HEK293 (cell line): Measurements from ENCODE around the gene TMEM11.

Experiments used
- CTCF ChIA-PET: fragments of 350-600 bp; formaldehyde crosslinking; extraction: SDS; loops from one replicate; lab custom pipeline; 2021; ENCODE audit warnings: antibody characterized with exemption; lab: Yijun Ruan, JAX
- POLR2A ChIA-PET: fragments of 300-600 bp; formaldehyde crosslinking; extraction: SDS; loops from one replicate; lab custom pipeline; 2020; ENCODE audit warnings: antibody characterized with exemption, inconsistent platforms; lab: Yijun Ruan, JAX
- H3K27ac ChIP-seq: fragments of 200-500 bp; sonication (Bioruptor generic); 2 replicates; pipeline ENCODE4 v1.5.1; 2014; ENCODE audit warnings: low read depth, low read length, control low read depth, inconsistent platforms; ENCODE audit errors: extremely low read depth
- H3K36me3 ChIP-seq, 2 experiments: fragments of 200-500 bp in 1 of 2; sonication (Bioruptor generic) in 1 of 2; 1 replicate in 1 of 2; 2 replicates in 1 of 2; pipeline ENCODE4 v1.5.1; 2014 to 2017; ENCODE audit warnings: inconsistent platforms in 2 of 2, low read length in 2 of 2; ENCODE audit not compliant: control insufficient read depth in 2 of 2, insufficient read depth in 1 of 2
- H3K4me1 ChIP-seq: fragments of 200-500 bp; sonication (Bioruptor generic); 2 replicates; pipeline ENCODE4 v1.5.1; 2014; ENCODE audit warnings: mild to moderate bottlenecking, low read length, inconsistent platforms; ENCODE audit not compliant: control insufficient read depth, insufficient read depth
- H3K4me3 ChIP-seq: 2 replicates; pipeline ENCODE4 v1.5.1; 2011; ENCODE audit warnings: low read depth, mild to moderate bottlenecking, control low read depth, low read length, moderate library complexity
- H3K9me3 ChIP-seq: fragments of 200-500 bp; sonication (Bioruptor generic); 2 replicates; pipeline ENCODE4 v1.5.1; 2014; ENCODE audit warnings: low read depth, low read length, inconsistent platforms; ENCODE audit not compliant: control insufficient read depth, insufficient read depth
- KLF16 ChIP-seq: fragments of 450-650 bp; formaldehyde crosslinking; IDR thresholded peaks from 2 replicates; pipeline ENCODE4 v1.5.1; 2017; ENCODE audit warnings: missing biosample characterization, missing genetic modification characterization
- KLF8 ChIP-seq: fragments of 450-650 bp; formaldehyde crosslinking; IDR thresholded peaks from 2 replicates; pipeline ENCODE4 v1.5.1; 2016; ENCODE audit warnings: missing biosample characterization, missing genetic modification characterization
- OVOL3 ChIP-seq: fragments of 450-650 bp; formaldehyde crosslinking; IDR thresholded peaks from 2 replicates; pipeline ENCODE4 v1.5.1; 2016; ENCODE audit warnings: missing biosample characterization, missing genetic modification characterization
- SCRT2 ChIP-seq: fragments of 450-650 bp; formaldehyde crosslinking; IDR thresholded peaks from 2 replicates; pipeline ENCODE4 v1.5.1; 2016; ENCODE audit warnings: missing biosample characterization, missing genetic modification characterization
- SETDB1 ChIP-seq: IDR thresholded peaks from one replicate; pipeline ENCODE4 v1.6.1; 2017; ENCODE audit warnings: mild to moderate bottlenecking, low read length, moderate library complexity, mixed read lengths; ENCODE audit not compliant: insufficient read length
- TRIM28 ChIP-seq: IDR thresholded peaks from 2 replicates; pipeline ENCODE4 v1.6.1; 2011; ENCODE audit warnings: low read length, control low read depth, borderline replicate concordance
- ZNF202 ChIP-seq: fragments of 450-650 bp; formaldehyde crosslinking; IDR thresholded peaks from 2 replicates; pipeline ENCODE4 v1.5.1; 2016; ENCODE audit warnings: missing biosample characterization, missing genetic modification characterization, borderline replicate concordance
- ZNF24 ChIP-seq: fragments of 450-650 bp; formaldehyde crosslinking; IDR thresholded peaks from 2 replicates; pipeline ENCODE4 v1.5.1; 2016; ENCODE audit warnings: missing biosample characterization, missing genetic modification characterization
- ZNF324 ChIP-seq: fragments of 450-650 bp; formaldehyde crosslinking; IDR thresholded peaks from 2 replicates; pipeline ENCODE4 v1.5.1; 2016; ENCODE audit warnings: missing biosample characterization, missing genetic modification characterization
- ZNF416 ChIP-seq: fragments of 450-650 bp; formaldehyde crosslinking; IDR thresholded peaks from 2 replicates; pipeline ENCODE4 v1.5.1; 2016; ENCODE audit warnings: missing biosample characterization, missing genetic modification characterization
- ZNF501 ChIP-seq: fragments of 450-650 bp; formaldehyde crosslinking; IDR thresholded peaks from 2 replicates; pipeline ENCODE4 v1.5.1; 2016; ENCODE audit warnings: missing biosample characterization, missing genetic modification characterization
- ZNF610 ChIP-seq: fragments of 450-650 bp; formaldehyde crosslinking; IDR thresholded peaks from 2 replicates; pipeline ENCODE4 v1.5.1; 2016; ENCODE audit warnings: missing biosample characterization, missing genetic modification characterization, borderline replicate concordance
- ZNF670 ChIP-seq: fragments of 450-650 bp; formaldehyde crosslinking; IDR thresholded peaks from 2 replicates; pipeline ENCODE4 v1.5.1; 2016; ENCODE audit warnings: missing biosample characterization, missing genetic modification characterization, low read depth
- TF ChIP-seq, protein P1 (sequence below): fragments of 450-650 bp; formaldehyde crosslinking; IDR thresholded peaks from 2 replicates; pipeline ENCODE4 v1.5.1; 2016; ENCODE audit warnings: missing biosample characterization, missing genetic modification characterization
- TF ChIP-seq, protein P2 (sequence below): fragments of 450-650 bp; formaldehyde crosslinking; IDR thresholded peaks from 2 replicates; pipeline ENCODE4 v1.5.1; 2016; ENCODE audit warnings: missing biosample characterization, missing genetic modification characterization
- TF ChIP-seq, protein P3 (sequence below): fragments of 450-650 bp; formaldehyde crosslinking; IDR thresholded peaks from 2 replicates; pipeline ENCODE4 v1.5.1; 2016; ENCODE audit warnings: missing biosample characterization, missing genetic modification characterization
- TF ChIP-seq, protein P4 (sequence below): fragments of 450-650 bp; formaldehyde crosslinking; IDR thresholded peaks from 2 replicates; pipeline ENCODE4; 2016; ENCODE audit warnings: missing biosample characterization, missing genetic modification characterization
- TF ChIP-seq, protein P5 (sequence below): fragments of 450-650 bp; formaldehyde crosslinking; IDR thresholded peaks from 2 replicates; pipeline ENCODE4 v1.5.0; 2017; ENCODE audit warnings: missing biosample characterization, missing genetic modification characterization, borderline replicate concordance
- TF ChIP-seq, protein P6 (sequence below): fragments of 450-650 bp; formaldehyde crosslinking; IDR thresholded peaks from 2 replicates; pipeline ENCODE4 v1.5.1; 2017; ENCODE audit warnings: missing biosample characterization, missing genetic modification characterization
- TF ChIP-seq, protein P7 (sequence below): fragments of 450-650 bp; formaldehyde crosslinking; IDR thresholded peaks from 2 replicates; pipeline ENCODE4 v1.5.1; 2016; ENCODE audit warnings: missing biosample characterization, missing genetic modification characterization
- TF ChIP-seq, protein P8 (sequence below): fragments of 450-650 bp; formaldehyde crosslinking; IDR thresholded peaks from 2 replicates; pipeline ENCODE4 v1.5.1; 2016; ENCODE audit warnings: missing biosample characterization, missing genetic modification characterization
- TF ChIP-seq, protein P9 (sequence below): fragments of 450-650 bp; formaldehyde crosslinking; IDR thresholded peaks from 2 replicates; pipeline ENCODE4 v1.5.1; 2017; ENCODE audit warnings: missing biosample characterization, mild to moderate bottlenecking, missing genetic modification characterization, moderate library complexity
- TF ChIP-seq, protein P10 (sequence below): fragments of 450-650 bp; formaldehyde crosslinking; IDR thresholded peaks from 2 replicates; pipeline ENCODE4 v1.5.1; 2016; ENCODE audit warnings: missing biosample characterization, missing genetic modification characterization

TMEM11 gene

DNA sequence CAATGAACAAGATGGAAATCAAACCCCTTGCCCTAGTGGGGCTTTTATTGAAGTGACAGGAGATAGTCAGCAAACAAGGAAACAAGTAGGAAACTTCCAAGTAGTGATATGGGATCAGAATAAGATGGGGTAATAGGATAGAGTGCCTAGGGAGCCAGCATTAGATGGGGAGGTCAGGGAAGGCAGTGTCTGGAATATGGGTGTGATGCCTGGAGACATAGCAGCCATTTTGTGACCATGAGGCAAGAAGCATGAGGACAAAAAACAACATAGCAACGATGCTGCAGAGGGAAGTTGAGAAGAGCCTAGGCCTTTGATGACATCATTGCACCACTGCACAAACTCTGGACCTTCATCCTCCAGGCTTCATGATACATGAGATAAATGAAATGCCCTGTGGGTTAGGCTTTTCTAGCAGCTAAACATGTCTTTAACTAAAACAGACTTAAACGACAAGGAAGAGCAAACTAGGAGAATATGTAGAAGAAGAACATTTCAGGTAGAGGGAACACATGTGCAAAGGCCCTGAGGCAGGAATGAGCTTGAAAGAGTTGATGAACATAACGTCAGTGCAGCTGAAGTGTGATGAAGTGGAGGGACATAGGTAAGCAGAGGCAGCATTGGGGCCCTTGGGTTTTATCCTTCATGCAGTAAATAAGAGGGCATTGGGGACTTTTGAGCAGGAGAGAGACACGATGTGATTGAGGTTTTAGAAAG is 18.2 kb upstream of the TMEM11 start:
- no peak overlapping the region for H3K27ac ChIP-seq
- POLR2A ChIA-PET = no interaction called here
- no peaks in the 10 kb centered on the region for H3K9me3 ChIP-seq
- no peaks in the 10 kb centered on the region for H3K4me1 ChIP-seq
- CTCF ChIA-PET = interaction anchor here (1.2 kb wide), 1 partner anchor 49 kb away, joined by 3 read pairs; no protein-coding TSS in a partner anchor
- H3K36me3 ChIP-seq = no peaks in the 10 kb centered on the region
- no peak overlapping the region for H3K4me3 ChIP-seq
- no peak for TF ChIP-seq OVOL3
- TF ChIP-seq ZNF670 (tag by site-specific recombination) = no peak
- peak; percentile 70 for TF ChIP-seq KLF8
- no peak for TF ChIP-seq ZNF202 (tag by site-specific recombination)
- TF ChIP-seq ZNF24 (tag by site-specific recombination) = no peak
- TF ChIP-seq KLF16 (tag by site-specific recombination) = 0 out of 2 replicates have a peak, but pooled peaks have one; percentile 22
- TF ChIP-seq, protein P1, sequence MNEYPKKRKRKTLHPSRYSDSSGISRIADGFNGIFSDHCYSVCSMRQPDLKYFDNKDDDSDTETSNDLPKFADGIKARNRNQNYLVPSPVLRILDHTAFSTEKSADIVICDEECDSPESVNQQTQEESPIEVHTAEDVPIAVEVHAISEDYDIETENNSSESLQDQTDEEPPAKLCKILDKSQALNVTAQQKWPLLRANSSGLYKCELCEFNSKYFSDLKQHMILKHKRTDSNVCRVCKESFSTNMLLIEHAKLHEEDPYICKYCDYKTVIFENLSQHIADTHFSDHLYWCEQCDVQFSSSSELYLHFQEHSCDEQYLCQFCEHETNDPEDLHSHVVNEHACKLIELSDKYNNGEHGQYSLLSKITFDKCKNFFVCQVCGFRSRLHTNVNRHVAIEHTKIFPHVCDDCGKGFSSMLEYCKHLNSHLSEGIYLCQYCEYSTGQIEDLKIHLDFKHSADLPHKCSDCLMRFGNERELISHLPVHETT (tag by site-specific recombination) = peak; percentile 75
- TF ChIP-seq, protein P2, sequence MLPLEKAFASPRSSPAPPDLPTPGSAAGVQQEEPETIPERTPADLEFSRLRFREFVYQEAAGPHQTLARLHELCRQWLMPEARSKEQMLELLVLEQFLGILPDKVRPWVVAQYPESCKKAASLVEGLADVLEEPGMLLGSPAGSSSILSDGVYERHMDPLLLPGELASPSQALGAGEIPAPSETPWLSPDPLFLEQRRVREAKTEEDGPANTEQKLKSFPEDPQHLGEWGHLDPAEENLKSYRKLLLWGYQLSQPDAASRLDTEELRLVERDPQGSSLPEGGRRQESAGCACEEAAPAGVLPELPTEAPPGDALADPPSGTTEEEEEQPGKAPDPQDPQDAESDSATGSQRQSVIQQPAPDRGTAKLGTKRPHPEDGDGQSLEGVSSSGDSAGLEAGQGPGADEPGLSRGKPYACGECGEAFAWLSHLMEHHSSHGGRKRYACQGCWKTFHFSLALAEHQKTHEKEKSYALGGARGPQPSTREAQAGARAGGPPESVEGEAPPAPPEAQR (tag by site-specific recombination) = no peak
- TF ChIP-seq, protein P3, sequence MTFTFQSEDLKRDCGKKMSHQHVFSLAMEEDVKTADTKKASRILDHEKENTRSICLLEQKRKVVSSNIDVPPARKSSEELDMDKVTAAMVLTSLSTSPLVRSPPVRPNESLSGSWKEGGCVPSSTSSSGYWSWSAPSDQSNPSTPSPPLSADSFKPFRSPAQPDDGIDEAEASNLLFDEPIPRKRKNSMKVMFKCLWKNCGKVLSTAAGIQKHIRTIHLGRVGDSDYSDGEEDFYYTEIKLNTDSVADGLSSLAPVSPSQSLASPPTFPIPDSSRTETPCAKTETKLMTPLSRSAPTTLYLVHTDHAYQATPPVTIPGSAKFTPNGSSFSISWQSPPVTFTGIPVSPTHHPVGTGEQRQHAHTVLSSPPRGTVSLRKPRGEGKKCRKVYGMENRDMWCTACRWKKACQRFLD (tag by site-specific recombination) = no peak
- TF ChIP-seq, protein P4, sequence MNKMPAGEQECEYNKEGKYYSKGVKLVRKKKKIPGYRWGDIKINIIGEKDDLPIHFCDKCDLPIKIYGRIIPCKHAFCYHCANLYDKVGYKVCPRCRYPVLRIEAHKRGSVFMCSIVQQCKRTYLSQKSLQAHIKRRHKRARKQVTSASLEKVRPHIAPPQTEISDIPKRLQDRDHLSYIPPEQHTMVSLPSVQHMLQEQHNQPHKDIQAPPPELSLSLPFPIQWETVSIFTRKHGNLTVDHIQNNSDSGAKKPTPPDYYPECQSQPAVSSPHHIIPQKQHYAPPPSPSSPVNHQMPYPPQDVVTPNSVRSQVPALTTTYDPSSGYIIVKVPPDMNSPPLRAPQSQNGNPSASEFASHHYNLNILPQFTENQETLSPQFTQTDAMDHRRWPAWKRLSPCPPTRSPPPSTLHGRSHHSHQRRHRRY (tag by site-specific recombination) = no peak
- no peak for TF ChIP-seq ZNF416 (tag by site-specific recombination)
- TF ChIP-seq, protein P5, sequence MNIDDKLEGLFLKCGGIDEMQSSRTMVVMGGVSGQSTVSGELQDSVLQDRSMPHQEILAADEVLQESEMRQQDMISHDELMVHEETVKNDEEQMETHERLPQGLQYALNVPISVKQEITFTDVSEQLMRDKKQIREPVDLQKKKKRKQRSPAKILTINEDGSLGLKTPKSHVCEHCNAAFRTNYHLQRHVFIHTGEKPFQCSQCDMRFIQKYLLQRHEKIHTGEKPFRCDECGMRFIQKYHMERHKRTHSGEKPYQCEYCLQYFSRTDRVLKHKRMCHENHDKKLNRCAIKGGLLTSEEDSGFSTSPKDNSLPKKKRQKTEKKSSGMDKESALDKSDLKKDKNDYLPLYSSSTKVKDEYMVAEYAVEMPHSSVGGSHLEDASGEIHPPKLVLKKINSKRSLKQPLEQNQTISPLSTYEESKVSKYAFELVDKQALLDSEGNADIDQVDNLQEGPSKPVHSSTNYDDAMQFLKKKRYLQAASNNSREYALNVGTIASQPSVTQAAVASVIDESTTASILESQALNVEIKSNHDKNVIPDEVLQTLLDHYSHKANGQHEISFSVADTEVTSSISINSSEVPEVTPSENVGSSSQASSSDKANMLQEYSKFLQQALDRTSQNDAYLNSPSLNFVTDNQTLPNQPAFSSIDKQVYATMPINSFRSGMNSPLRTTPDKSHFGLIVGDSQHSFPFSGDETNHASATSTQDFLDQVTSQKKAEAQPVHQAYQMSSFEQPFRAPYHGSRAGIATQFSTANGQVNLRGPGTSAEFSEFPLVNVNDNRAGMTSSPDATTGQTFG (tag by site-specific recombination) = 0 out of 2 replicates have a peak, but pooled peaks have one; percentile 27
- TF ChIP-seq TRIM28 = peak; percentile 83
- 0 out of 2 replicates have a peak, but pooled peaks have one; percentile 34 for TF ChIP-seq ZNF501 (tag by site-specific recombination)
- TF ChIP-seq, protein P6, sequence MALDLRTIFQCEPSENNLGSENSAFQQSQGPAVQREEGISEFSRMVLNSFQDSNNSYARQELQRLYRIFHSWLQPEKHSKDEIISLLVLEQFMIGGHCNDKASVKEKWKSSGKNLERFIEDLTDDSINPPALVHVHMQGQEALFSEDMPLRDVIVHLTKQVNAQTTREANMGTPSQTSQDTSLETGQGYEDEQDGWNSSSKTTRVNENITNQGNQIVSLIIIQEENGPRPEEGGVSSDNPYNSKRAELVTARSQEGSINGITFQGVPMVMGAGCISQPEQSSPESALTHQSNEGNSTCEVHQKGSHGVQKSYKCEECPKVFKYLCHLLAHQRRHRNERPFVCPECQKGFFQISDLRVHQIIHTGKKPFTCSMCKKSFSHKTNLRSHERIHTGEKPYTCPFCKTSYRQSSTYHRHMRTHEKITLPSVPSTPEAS (tag by site-specific recombination) = no peak
- no peak for TF ChIP-seq ZNF610 (tag by site-specific recombination)
- TF ChIP-seq ZNF324 = 0 out of 2 replicates have a peak, but pooled peaks have one; percentile 54
- TF ChIP-seq, protein P7, sequence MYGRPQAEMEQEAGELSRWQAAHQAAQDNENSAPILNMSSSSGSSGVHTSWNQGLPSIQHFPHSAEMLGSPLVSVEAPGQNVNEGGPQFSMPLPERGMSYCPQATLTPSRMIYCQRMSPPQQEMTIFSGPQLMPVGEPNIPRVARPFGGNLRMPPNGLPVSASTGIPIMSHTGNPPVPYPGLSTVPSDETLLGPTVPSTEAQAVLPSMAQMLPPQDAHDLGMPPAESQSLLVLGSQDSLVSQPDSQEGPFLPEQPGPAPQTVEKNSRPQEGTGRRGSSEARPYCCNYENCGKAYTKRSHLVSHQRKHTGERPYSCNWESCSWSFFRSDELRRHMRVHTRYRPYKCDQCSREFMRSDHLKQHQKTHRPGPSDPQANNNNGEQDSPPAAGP (tag by site-specific recombination) = peak; percentile 39; the same call in 1 of the 2 replicates
- TF ChIP-seq, protein P8, sequence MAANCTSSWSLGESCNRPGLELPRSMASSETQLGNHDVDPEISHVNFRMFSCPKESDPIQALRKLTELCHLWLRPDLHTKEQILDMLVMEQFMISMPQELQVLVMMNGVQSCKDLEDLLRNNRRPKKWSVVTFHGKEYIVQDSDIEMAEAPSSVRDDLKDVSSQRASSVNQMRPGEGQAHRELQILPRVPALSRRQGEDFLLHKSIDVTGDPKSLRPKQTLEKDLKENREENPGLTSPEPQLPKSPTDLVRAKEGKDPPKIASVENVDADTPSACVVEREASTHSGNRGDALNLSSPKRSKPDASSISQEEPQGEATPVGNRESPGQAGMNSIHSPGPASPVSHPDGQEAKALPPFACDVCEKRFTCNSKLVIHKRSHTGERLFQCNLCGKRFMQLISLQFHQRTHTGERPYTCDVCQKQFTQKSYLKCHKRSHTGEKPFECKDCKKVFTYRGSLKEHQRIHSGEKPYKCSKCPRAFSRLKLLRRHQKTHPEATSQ (tag by site-specific recombination) = peak; percentile 75; the same call in 1 of the 2 replicates
- no peak for TF ChIP-seq SCRT2
- TF ChIP-seq, protein P9, sequence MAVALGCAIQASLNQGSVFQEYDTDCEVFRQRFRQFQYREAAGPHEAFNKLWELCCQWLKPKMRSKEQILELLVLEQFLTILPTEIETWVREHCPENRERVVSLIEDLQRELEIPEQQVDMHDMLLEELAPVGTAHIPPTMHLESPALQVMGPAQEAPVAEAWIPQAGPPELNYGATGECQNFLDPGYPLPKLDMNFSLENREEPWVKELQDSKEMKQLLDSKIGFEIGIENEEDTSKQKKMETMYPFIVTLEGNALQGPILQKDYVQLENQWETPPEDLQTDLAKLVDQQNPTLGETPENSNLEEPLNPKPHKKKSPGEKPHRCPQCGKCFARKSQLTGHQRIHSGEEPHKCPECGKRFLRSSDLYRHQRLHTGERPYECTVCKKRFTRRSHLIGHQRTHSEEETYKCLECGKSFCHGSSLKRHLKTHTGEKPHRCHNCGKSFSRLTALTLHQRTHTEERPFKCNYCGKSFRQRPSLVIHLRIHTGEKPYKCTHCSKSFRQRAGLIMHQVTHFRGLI (tag by site-specific recombination) = no peak
- TF ChIP-seq, protein P10, sequence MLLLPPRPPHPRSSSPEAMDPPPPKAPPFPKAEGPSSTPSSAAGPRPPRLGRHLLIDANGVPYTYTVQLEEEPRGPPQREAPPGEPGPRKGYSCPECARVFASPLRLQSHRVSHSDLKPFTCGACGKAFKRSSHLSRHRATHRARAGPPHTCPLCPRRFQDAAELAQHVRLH (tag by site-specific recombination) = peak; percentile 95
- peak; percentile 86 for TF ChIP-seq SETDB1
